Stomach smooth muscle (tissue), 2 donors: Measurements from ENCODE around the gene RASD2.
"Not testable (repeated sequence)": the region's sequence is repeated elsewhere in the genome, so short reads cannot be mapped to it uniquely, and the experiment has no call there.

Experiments
- H3K27ac ChIP-seq: one replicate; pipeline ENCODE4 v1.7.0; 2013; ENCODE audit warnings: mild to moderate bottlenecking, low read length, inconsistent platforms
- H3K27me3 ChIP-seq, 2 donors: one replicate each; pipeline ENCODE4 v1.7.0; 2013; ENCODE audit warnings: low read length in 2 of 2; ENCODE audit not compliant: insufficient read depth in 2 of 2, control insufficient read depth in 1 of 2
- H3K36me3 ChIP-seq, 2 donors: one replicate each; pipeline ENCODE4 v1.7.0; 2013; ENCODE audit warnings: low read length in 2 of 2; ENCODE audit not compliant: control insufficient read depth in 2 of 2, insufficient read depth in 2 of 2
- H3K4me1 ChIP-seq: one replicate; pipeline ENCODE4 v1.7.0; 2013; ENCODE audit warnings: low read length; ENCODE audit not compliant: control insufficient read depth, insufficient read depth
- H3K4me3 ChIP-seq, 2 donors: one replicate each; pipeline ENCODE4 v1.7.0; 2013; ENCODE audit warnings: low read length in 2 of 2
- H3K9ac ChIP-seq, 2 donors: one replicate each; pipeline ENCODE4 v1.7.0; 2013; ENCODE audit warnings: low read length in 2 of 2, mild to moderate bottlenecking in 1 of 2
- H3K9me3 ChIP-seq, 2 donors: one replicate each; pipeline ENCODE4 v1.7.0; 2013; ENCODE audit warnings: low read length in 2 of 2; ENCODE audit not compliant: control insufficient read depth in 2 of 2
- donor health status: healthy.
- donor health status: Pancreatic carcinoma.

Gene RASD2, protein sequence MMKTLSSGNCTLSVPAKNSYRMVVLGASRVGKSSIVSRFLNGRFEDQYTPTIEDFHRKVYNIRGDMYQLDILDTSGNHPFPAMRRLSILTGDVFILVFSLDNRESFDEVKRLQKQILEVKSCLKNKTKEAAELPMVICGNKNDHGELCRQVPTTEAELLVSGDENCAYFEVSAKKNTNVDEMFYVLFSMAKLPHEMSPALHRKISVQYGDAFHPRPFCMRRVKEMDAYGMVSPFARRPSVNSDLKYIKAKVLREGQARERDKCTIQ

GRCh38 chr22:35540595-35541253, at the start of gene RASD2:
Gene RASD2 (plus strand): TSS chr22:35540831. CDS start chr22:35546810, 5,979 bp downstream.
- Histone ChIP-seq H3K4me3 (peak within 1 kb of the TSS; percentile 82 to 85), H3K9me3 (no peaks in the 10 kb centered on the region), H3K27me3 (no peaks in the 10 kb centered on the region), H3K9ac (peak within 1 kb of the TSS; percentile 60 to 68), H3K36me3 (no peaks in the 10 kb centered on the region), H3K4me1 (peaks cover 49% of the 10 kb centered on the region), H3K27ac (peak within 1 kb of the TSS; percentile 73)

- H3K9me3 ChIP-seq, H3K4me3 ChIP-seq, H3K27me3 ChIP-seq, H3K9ac ChIP-seq, H3K36me3 ChIP-seq, H3K27ac ChIP-seq, H3K4me1 ChIP-seq: not testable (repeated sequence)
Measured at GRCh38 chr22:35491061-35491907, 49.3 kb upstream of the RASD2 start.

DNA sequence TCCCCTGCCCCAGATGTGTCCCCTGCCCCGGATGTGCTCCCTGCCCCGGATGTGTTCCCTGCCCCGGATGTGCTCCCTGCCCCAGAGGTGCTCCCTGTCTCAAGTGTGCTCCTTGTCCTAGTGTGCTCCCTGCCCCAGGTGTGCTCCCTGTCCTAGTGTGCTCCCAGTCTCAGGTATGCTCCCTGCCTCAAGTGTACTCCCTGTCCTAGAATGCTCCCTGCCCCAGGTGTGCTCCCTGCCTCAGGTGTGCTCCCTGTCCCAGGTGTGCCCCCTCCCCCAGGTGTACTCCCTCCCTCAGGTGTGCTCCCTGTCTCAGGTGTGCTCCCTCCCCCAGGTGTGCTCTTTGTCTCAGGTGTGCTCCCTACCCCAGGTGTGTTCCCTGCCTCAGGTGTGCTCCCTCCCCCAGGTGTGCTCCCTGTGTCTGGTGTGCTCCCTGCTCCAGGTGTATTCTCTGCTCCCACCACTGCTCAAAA, 48.7 kb upstream of the RASD2 start:
- Histone ChIP-seq H3K27me3 (no peaks in the 10 kb centered on the region), H3K9me3 (no peaks in the 10 kb centered on the region), H3K9ac (no peak overlapping the region), H3K4me3 (no peak overlapping the region), H3K27ac (no peak overlapping the region), H3K36me3 (no peaks in the 10 kb centered on the region), H3K4me1 (no peaks in the 10 kb centered on the region)

- no peaks in the 10 kb centered on the region for H3K9me3 ChIP-seq
- H3K4me1 ChIP-seq: peaks cover 4% of the 10 kb centered on the region
- H3K9ac ChIP-seq: no peak overlapping the region
- no peaks in the 10 kb centered on the region for H3K36me3 ChIP-seq
- H3K27ac ChIP-seq: no peak overlapping the region
- H3K27me3 ChIP-seq: no peaks in the 10 kb centered on the region
- no peak overlapping the region for H3K4me3 ChIP-seq
Measured at GRCh38 chr22:35493074-35493473, 47.6 kb upstream of the RASD2 start.

GRCh38 chr22:35495711-35496110, 44.9 kb upstream of the RASD2 start:
- H3K4me1 ChIP-seq, H3K4me3 ChIP-seq, H3K9me3 ChIP-seq, H3K9ac ChIP-seq, H3K36me3 ChIP-seq, H3K27me3 ChIP-seq, H3K27ac ChIP-seq: not testable (repeated sequence)

GRCh38 chr22:35496768-35497312, 43.8 kb upstream of the RASD2 start:
- H3K4me3 ChIP-seq: no peak overlapping the region
- no peaks in the 10 kb centered on the region for H3K36me3 ChIP-seq
- no peak overlapping the region for H3K9ac ChIP-seq
- no peak overlapping the region for H3K27ac ChIP-seq
- H3K27me3 ChIP-seq: peaks cover 0 to 2% of the 10 kb centered on the region in 2 donors
- peaks cover 8% of the 10 kb centered on the region for H3K4me1 ChIP-seq
- no peaks in the 10 kb centered on the region for H3K9me3 ChIP-seq

DNA sequence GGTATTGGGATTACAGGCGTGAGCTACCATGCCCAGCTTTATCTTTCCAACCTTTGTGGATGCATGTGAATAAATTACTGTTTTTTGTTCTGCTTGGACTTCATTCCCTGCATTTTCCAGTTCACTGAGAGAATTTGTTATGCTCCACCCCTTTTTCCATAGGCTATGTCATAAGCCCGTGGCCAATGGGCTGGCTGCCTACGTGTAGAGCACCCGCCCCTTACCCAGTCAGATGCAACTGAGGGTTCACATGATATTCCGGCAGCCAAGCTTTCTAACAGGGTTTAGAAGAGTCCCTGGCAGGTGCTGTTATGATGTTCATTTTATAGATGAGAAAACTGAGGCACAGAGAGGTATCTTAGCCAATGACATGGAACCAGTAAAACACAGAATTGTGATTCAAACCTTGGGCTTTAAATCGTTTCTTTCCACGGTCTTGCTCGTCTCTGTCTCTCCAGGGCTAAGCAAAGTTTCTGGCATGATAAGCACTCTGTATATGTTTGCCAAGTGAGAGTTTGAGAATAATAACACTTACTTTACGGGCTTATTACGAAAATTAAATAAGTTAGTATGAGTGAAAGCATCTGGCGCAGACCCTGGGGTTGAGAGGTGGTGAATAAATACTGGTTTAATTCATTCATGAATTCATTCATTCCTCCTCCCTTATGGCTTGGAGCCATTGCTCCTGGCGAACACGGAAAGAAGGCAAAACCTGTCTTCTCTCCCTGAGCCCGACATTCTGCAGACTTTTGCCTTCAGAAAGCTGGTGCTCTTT, 42.4 kb upstream of the RASD2 start:
- H3K4me1 ChIP-seq: peaks cover 8% of the 10 kb centered on the region
- no peak overlapping the region for H3K9ac ChIP-seq
- peaks cover 0 to 2% of the 10 kb centered on the region in 2 donors for H3K27me3 ChIP-seq
- no peaks in the 10 kb centered on the region for H3K36me3 ChIP-seq
- H3K27ac ChIP-seq: no peak overlapping the region
- H3K9me3 ChIP-seq: no peaks in the 10 kb centered on the region
- peak overlapping the region in 1 of 2 donors; percentile 8 for H3K4me3 ChIP-seq

DNA sequence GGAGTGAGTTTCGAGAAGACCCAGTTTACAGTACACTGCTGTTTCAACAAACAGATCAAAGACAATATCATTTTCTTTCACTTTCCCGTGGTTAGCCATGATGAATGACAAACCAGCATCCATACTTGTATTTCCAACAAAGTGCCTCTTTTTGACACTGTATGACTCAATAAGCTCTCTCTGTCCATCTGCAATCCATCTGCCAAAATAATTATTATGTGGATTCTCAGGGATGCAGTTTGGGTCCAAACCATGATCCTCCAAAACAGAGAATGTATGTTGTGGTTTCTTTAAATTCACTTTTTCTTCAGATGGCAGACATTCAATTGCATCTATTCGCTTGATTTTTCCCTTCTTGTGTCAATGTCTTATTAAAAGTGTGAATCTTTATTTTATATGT, 37.8 kb upstream of the RASD2 start:
- no peak overlapping the region for H3K9ac ChIP-seq

DNA sequence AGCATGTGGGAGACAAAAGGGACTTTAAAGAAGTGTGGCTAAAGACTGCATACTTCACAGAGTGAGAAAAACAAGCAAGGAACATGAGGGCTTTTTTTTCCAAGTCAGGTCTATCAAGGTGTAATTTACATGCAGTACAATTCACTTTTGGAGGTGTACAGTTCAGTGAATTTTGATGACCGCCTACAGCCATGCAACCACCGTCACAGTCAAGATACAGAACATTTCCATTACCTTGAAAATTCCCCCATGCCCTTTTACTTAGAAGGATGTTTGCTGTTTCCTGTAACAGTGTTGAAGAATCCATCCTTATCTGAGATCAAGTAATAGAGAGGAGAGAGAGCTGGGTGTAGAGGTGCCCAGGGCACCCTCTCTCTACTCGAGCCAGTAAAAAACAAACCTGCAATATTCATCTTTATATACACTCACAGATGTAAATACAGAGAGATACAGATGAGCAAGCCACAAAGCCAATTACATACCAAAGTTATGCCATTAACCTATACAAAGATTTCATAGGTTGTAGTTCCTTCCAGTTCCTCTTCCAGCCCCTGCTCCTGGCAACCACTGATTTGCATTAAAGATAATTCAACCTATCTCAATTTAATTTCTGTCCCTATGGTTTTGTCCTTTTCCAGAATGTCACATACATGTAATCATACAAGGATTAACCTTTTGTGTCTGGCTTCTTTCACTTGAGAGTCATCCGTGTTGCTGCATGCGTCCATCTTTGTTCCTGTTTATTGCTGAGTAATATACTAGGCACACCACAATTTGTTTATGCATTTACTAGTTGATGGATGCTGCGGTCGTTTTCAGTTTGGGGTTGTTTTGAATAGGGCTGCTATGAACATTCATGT, 35.0 kb upstream of the RASD2 start:
- H3K27me3 ChIP-seq: peaks cover 0 to 5% of the 10 kb centered on the region in 2 donors
- H3K27ac ChIP-seq: no peak overlapping the region
- H3K4me3 ChIP-seq: no peak overlapping the region
- no peak overlapping the region for H3K9ac ChIP-seq
- H3K36me3 ChIP-seq: no peaks in the 10 kb centered on the region
- H3K9me3 ChIP-seq: no peaks in the 10 kb centered on the region
- H3K4me1 ChIP-seq: no peaks in the 10 kb centered on the region

More for the DNA sequence above, 37.8 kb upstream of the RASD2 start:
- Histone ChIP-seq H3K4me1 (peaks cover 7% of the 10 kb centered on the region), H3K9me3 (no peaks in the 10 kb centered on the region), H3K36me3 (no peaks in the 10 kb centered on the region), H3K27me3 (peaks cover 0 to 7% of the 10 kb centered on the region in 2 donors), H3K4me3 (no peak overlapping the region), H3K27ac (no peak overlapping the region)
